Measurements from ENCODE around the gene DYNAP.

The DYNAP gene

GRCh38 chr18:54590945-54591344 lies at the start of gene DYNAP:
TSS of gene DYNAP (plus strand) at chr18:54591245. CDS start at chr18:54591283, 38 bp downstream.
- no peak for DNase-seq

GRCh38 chr18:54551590-54551989 lies 39.5 kb upstream of the DYNAP start:
- DNase-seq, result no peak

GRCh38 chr18:54555286-54555685 lies 35.8 kb upstream of the DYNAP start:
- no peak for DNase-seq

- DNase-seq, result no peak
Measured at GRCh38 chr18:54555996-54556395, 35.0 kb upstream of the DYNAP start.

GRCh38 chr18:54557958-54558357 lies 33.1 kb upstream of the DYNAP start:
- DNase-seq, result no peak

- DNase-seq, result no peak
Measured at GRCh38 chr18:54558609-54559585, 32.1 kb upstream of the DYNAP start.

- DNase-seq, result no peak
Measured at GRCh38 chr18:54561706-54562267, 29.3 kb upstream of the DYNAP start.

- no peak for DNase-seq
Measured at GRCh38 chr18:54580202-54580729, 10.8 kb upstream of the DYNAP start.

GRCh38 chr18:54584065-54584464 lies 7.0 kb upstream of the DYNAP start:
- DNase-seq, result no peak

GRCh38 chr18:54585743-54586142 lies 5.3 kb upstream of the DYNAP start:
- DNase-seq, result no peak

- DNase-seq, result no peak
Measured at GRCh38 chr18:54604211-54604610, 13.2 kb downstream of the DYNAP start.

- DNase-seq, result no peak
Measured at GRCh38 chr18:54606835-54607212, 15.8 kb downstream of the DYNAP start.

GRCh38 chr18:54607213-54608027 lies 16.4 kb downstream of the DYNAP start:
- DNase-seq, result no peak

- DNase-seq, result no peak
Measured at GRCh38 chr18:54608028-54608642, 17.1 kb downstream of the DYNAP start.

GRCh38 chr18:54611816-54612215 lies 20.8 kb downstream of the DYNAP start:
- DNase-seq, result no peak

GRCh38 chr18:54612237-54612636 lies 21.2 kb downstream of the DYNAP start:
- DNase-seq, result no peak

- no peak for DNase-seq
Measured at GRCh38 chr18:54613174-54613573, 22.1 kb downstream of the DYNAP start.

- DNase-seq, result no peak
Measured at GRCh38 chr18:54616220-54616848, 25.3 kb downstream of the DYNAP start.

GRCh38 chr18:54622084-54622483 lies 31.0 kb downstream of the DYNAP start:
- no peak for DNase-seq

GRCh38 chr18:54626779-54627178 lies 35.7 kb downstream of the DYNAP start:
- no peak for DNase-seq

- no peak for DNase-seq
Measured at GRCh38 chr18:54630963-54631362, 39.9 kb downstream of the DYNAP start.

- DNase-seq, result no peak
Measured at GRCh38 chr18:54636217-54636616, 45.2 kb downstream of the DYNAP start.

Data from CD4-positive, alpha-beta T cell treated with Interferon gamma for 1 hour (primary cell).